ENCODE data around the gene XYLT1.

GRCh38 chr16:17233318-17234002 lies 237.3 kb downstream of the XYLT1 start:
- TF ChIP-seq CTCF (conservative IDR thresholded peaks at IDR 0.05; ENCODE audit: low read depth, low read length) (no peak), POLR2A (IDR thresholded peaks at IDR 0.05; ENCODE audit: low read depth, low read length) (no peak), MXI1 (IDR thresholded peaks at IDR 0.05; ENCODE audit: borderline replicate concordance, low read depth, low read length) (no peak), SMC3 (IDR thresholded peaks at IDR 0.05; ENCODE audit: low read depth, low read length) (no peak), FOS (IDR thresholded peaks at IDR 0.05; ENCODE audit: low read depth, low read length) (no peak)
